GM18909 (cell line): ENCODE data around the gene NCF2.
"Not testable (repeated sequence)": the region's sequence is repeated elsewhere in the genome, so short reads cannot be mapped to it uniquely, and the experiment has no call there.

Experiments
- ATAC-seq: cut with Tn5 transposase; IDR thresholded peaks from one replicate; pipeline ENCODE4 v1.9.1; 2021; ENCODE audit warnings: mild to moderate bottlenecking; ENCODE audit not compliant: unreplicated experiment, poor library complexity

The NCF2 gene

GRCh38 chr1:183618202-183618601, 27.9 kb upstream of the NCF2 start:
- not testable (repeated sequence) for ATAC-seq

GRCh38 chr1:183612975-183613374, 22.7 kb upstream of the NCF2 start:
- ATAC-seq = not testable (repeated sequence)

- no peak for ATAC-seq
Measured at GRCh38 chr1:183612407-183612806, 22.1 kb upstream of the NCF2 start.

- no peak for ATAC-seq
Measured at GRCh38 chr1:183611021-183611420, 20.8 kb upstream of the NCF2 start.

GRCh38 chr1:183609759-183610452, 19.6 kb upstream of the NCF2 start:
- no peak for ATAC-seq

GRCh38 chr1:183609313-183609712, 19.1 kb upstream of the NCF2 start:
- peak; percentile 40 for ATAC-seq

- peak; percentile 41 for ATAC-seq
Measured at GRCh38 chr1:183607322-183607980, 17.2 kb upstream of the NCF2 start.

GRCh38 chr1:183605904-183606303, 15.6 kb upstream of the NCF2 start:
- ATAC-seq = no peak

GRCh38 chr1:183604815-183605214, 14.6 kb upstream of the NCF2 start:
- ATAC-seq = peak; percentile 20

- peak; percentile 53 for ATAC-seq
Measured at GRCh38 chr1:183604038-183604808, 14.0 kb upstream of the NCF2 start.

- ATAC-seq = no peak
Measured at GRCh38 chr1:183602510-183602909, 12.3 kb upstream of the NCF2 start.

GRCh38 chr1:183600634-183601033, 10.4 kb upstream of the NCF2 start:
- ATAC-seq = no peak

GRCh38 chr1:183600136-183600535, 9.9 kb upstream of the NCF2 start:
- no peak for ATAC-seq

- peak; percentile 81 for ATAC-seq
Measured at GRCh38 chr1:183598386-183598785, 8.1 kb upstream of the NCF2 start.

- no peak for ATAC-seq
Measured at GRCh38 chr1:183597656-183598347, 7.5 kb upstream of the NCF2 start.

GRCh38 chr1:183596500-183596899, 6.2 kb upstream of the NCF2 start:
- no peak for ATAC-seq

- ATAC-seq = no peak
Measured at GRCh38 chr1:183595537-183595936, 5.3 kb upstream of the NCF2 start.

- ATAC-seq = peak; percentile 49
Measured at GRCh38 chr1:183593356-183593755, 3.1 kb upstream of the NCF2 start.

- no peak for ATAC-seq
Measured at GRCh38 chr1:183592733-183593132, 2.5 kb upstream of the NCF2 start.

- peak; percentile 23 for ATAC-seq
Measured at GRCh38 chr1:183589874-183590243, 400 bp downstream of the NCF2 start.

GRCh38 chr1:183589384-183589783, 875 bp downstream of the NCF2 start:
- ATAC-seq = no peak
